Ramos (cell line): ENCODE results near the gene PFKFB2.

Source experiments
- in situ Hi-C: fragments of 300-500 bp; cut with MboI; formaldehyde crosslinking; loops from one replicate; pipeline ENCODE4 v1.14.3; 2022; ENCODE audit warnings: low sequenced_read_pairs; ENCODE audit not compliant: unreplicated experiment

PFKFB2 gene

GRCh38 chr1:207084232-207084631 is 31.2 kb downstream of the PFKFB2 start:
- in situ Hi-C loops, result loop anchor here (25.0 kb wide), 1 partner anchor 403 kb away; the partner anchor contains the start of gene CR1

- in situ Hi-C loops, result loop anchor here (5.0 to 25.0 kb wide), 2 partner anchors 323 to 403 kb away; partner anchors contain the start of gene CR1
Observed at GRCh38 chr1:207084701-207085180, 31.7 kb downstream of the PFKFB2 start.

- in situ Hi-C loops, result loop anchor here (5.0 to 25.0 kb wide), 2 partner anchors 321 to 401 kb away; partner anchors contain the start of gene CR1
Observed at GRCh38 chr1:207085887-207086286, 32.8 kb downstream of the PFKFB2 start.

- in situ Hi-C loops, result loop anchor here (5.0 to 25.0 kb wide), 2 partner anchors 319 to 399 kb away; partner anchors contain the start of gene CR1
Observed at GRCh38 chr1:207088161-207088560, 35.1 kb downstream of the PFKFB2 start.

- in situ Hi-C loops, result loop anchor here (5.0 to 25.0 kb wide), 2 partner anchors 318 to 398 kb away; partner anchors contain the start of gene CR1
Observed at GRCh38 chr1:207088701-207089626, 35.9 kb downstream of the PFKFB2 start, which contains the start of gene C4BPB. TSS of gene C4BPB (plus strand) at chr1:207088860. CDS start at chr1:207089532, 672 bp downstream.

- in situ Hi-C loops, result loop anchor here (5.0 to 25.0 kb wide), 2 partner anchors 318 to 398 kb away; partner anchors contain the start of gene CR1
Observed at GRCh38 chr1:207089627-207090355, 36.7 kb downstream of the PFKFB2 start.

GRCh38 chr1:207091200-207091908 is 38.3 kb downstream of the PFKFB2 start:
- in situ Hi-C loops, result loop anchor here (25.0 kb wide), 1 partner anchor 396 kb away; the partner anchor contains the start of gene CR1

GRCh38 chr1:207093944-207094343 is 40.9 kb downstream of the PFKFB2 start:
- in situ Hi-C loops, result loop anchor here (25.0 kb wide), 1 partner anchor 393 kb away; the partner anchor contains the start of gene CR1

- in situ Hi-C loops, result loop anchor here (25.0 kb wide), 1 partner anchor 389 kb away; the partner anchor contains the start of gene CR1
Observed at GRCh38 chr1:207097871-207098324, 44.8 kb downstream of the PFKFB2 start.

GRCh38 chr1:207101720-207102119 is 48.6 kb downstream of the PFKFB2 start:
- in situ Hi-C loops, result no loop called here

GRCh38 chr1:207102146-207102545 is 49.1 kb downstream of the PFKFB2 start:
- in situ Hi-C loops, result no loop called here

- in situ Hi-C loops, result no loop called here
Observed at GRCh38 chr1:207102659-207103058, 49.6 kb downstream of the PFKFB2 start.

- in situ Hi-C loops, result no loop called here
Observed at GRCh38 chr1:207103892-207104373, 50.9 kb downstream of the PFKFB2 start, which contains the start of gene C4BPA. TSS of gene C4BPA (plus strand) at chr1:207104233. CDS start at chr1:207113026, 8,793 bp downstream.

GRCh38 chr1:207109004-207109403 is 55.9 kb downstream of the PFKFB2 start:
- in situ Hi-C loops, result no loop called here

GRCh38 chr1:207112616-207113296 is 59.7 kb downstream of the PFKFB2 start:
- in situ Hi-C loops, result no loop called here

GRCh38 chr1:207115269-207115668 is 62.2 kb downstream of the PFKFB2 start:
- in situ Hi-C loops, result no loop called here

- in situ Hi-C loops, result no loop called here
Observed at GRCh38 chr1:207124389-207124788, 71.3 kb downstream of the PFKFB2 start.

- in situ Hi-C loops, result no loop called here
Observed at GRCh38 chr1:207128336-207128921, 75.4 kb downstream of the PFKFB2 start.
